Measurements from ENCODE around the gene EGFL7. TPM values are rescaled to one million over a fixed set of nuclear protein-coding genes. Genes with fewer than 3 reads are reported as not detected.

The EGFL7 gene
- total and polyA plus RNA-seq, 2 donors (not counting 1 experiment from before 2014, with no cell fraction given) = 4.2 to 7.9 TPM

GRCh38 chr9:136711751-136712689, 49.3 kb downstream of the EGFL7 start, which contains the start of gene DIPK1B:
TSS of gene DIPK1B (plus strand) at chr9:136712572. CDS start at chr9:136712666, 94 bp downstream.
- Histone ChIP-seq H3K27me3 (ENCODE audit: control insufficient read depth, insufficient read depth, low read length) (peaks cover 4% of the 10 kb centered on the region), H3K27ac (ENCODE audit: insufficient read depth, low read length) (no peak within 1 kb of the TSS), H4K20me1 (ENCODE audit: control insufficient read depth, extremely low read depth, insufficient read depth, low read length) (no peaks in the 10 kb centered on the region), H3K79me2 (ENCODE audit: control insufficient read depth, insufficient read depth, low read length) (no peaks in the 10 kb centered on the region), H3K4me1 (ENCODE audit: control insufficient read depth, extremely low read depth, insufficient read depth, low read length) (no peaks in the 10 kb centered on the region), H3K36me3 (ENCODE audit: control insufficient read depth, insufficient read depth, low read length) (no peaks in the 10 kb centered on the region), H3K4me3 (replicated peaks in 1 of 4; ENCODE audit: control extremely low read depth in 1 of 4, insufficient read depth in 1 of 4, low read depth in 3 of 4, low read length in 4 of 4) (peak within 1 kb of the TSS in 2 of 4 experiments; percentile 8 to 25), H3K9ac (ENCODE audit: insufficient read depth, low read length) (no peak within 1 kb of the TSS), H3K4me2 (ENCODE audit: extremely low read depth, insufficient read depth, low read length) (peak within 1 kb of the TSS; percentile 13), H3K9me3 (ENCODE audit: control insufficient read depth, insufficient read depth, low read depth, low read length) (no peaks in the 10 kb centered on the region), H2AFZ (ENCODE audit: low read length) (no peak within 1 kb of the TSS)
- DNase-seq (ENCODE audit: low read depth in 2 of 2) = no peak
- no peak for TF ChIP-seq CTCF (conservative IDR thresholded peaks at IDR 0.05 in 1 of 2, IDR thresholded peaks at IDR 0.05 in 1 of 2; ENCODE audit: low read depth in 1 of 2, low read length in 2 of 2)
- peak; percentile 87 for TF ChIP-seq EZH2 (IDR thresholded peaks at IDR 0.05; ENCODE audit: low read length, missing control alignments)

- no peak overlapping the region for H2AFZ ChIP-seq (ENCODE audit: low read length)
- no peaks in the 10 kb centered on the region for H4K20me1 ChIP-seq (ENCODE audit: control insufficient read depth, extremely low read depth, insufficient read depth, low read length)
- no peaks in the 10 kb centered on the region for H3K4me1 ChIP-seq (ENCODE audit: control insufficient read depth, extremely low read depth, insufficient read depth, low read length)
- H3K4me3 ChIP-seq (replicated peaks in 1 of 4; ENCODE audit: control extremely low read depth in 1 of 4, insufficient read depth in 1 of 4, low read depth in 3 of 4, low read length in 4 of 4) = peak overlapping the region in 2 of 4 experiments; percentile 8 to 25
- no peak overlapping the region for H3K4me2 ChIP-seq (ENCODE audit: extremely low read depth, insufficient read depth, low read length)
- H3K27me3 ChIP-seq (ENCODE audit: control insufficient read depth, insufficient read depth, low read length) = peaks cover 4% of the 10 kb centered on the region
- no peaks in the 10 kb centered on the region for H3K79me2 ChIP-seq (ENCODE audit: control insufficient read depth, insufficient read depth, low read length)
- no peaks in the 10 kb centered on the region for H3K9me3 ChIP-seq (ENCODE audit: control insufficient read depth, insufficient read depth, low read depth, low read length)
- TF ChIP-seq EZH2 (IDR thresholded peaks at IDR 0.05; ENCODE audit: low read length, missing control alignments) (peak; percentile 46), CTCF (conservative IDR thresholded peaks at IDR 0.05 in 1 of 2, IDR thresholded peaks at IDR 0.05 in 1 of 2; ENCODE audit: low read depth in 1 of 2, low read length in 2 of 2) (no peak)
- no peak overlapping the region for H3K9ac ChIP-seq (ENCODE audit: insufficient read depth, low read length)
- no peaks in the 10 kb centered on the region for H3K36me3 ChIP-seq (ENCODE audit: control insufficient read depth, insufficient read depth, low read length)
- H3K27ac ChIP-seq (ENCODE audit: insufficient read depth, low read length) = no peak overlapping the region
- no peak for DNase-seq (ENCODE audit: low read depth in 2 of 2)
These were observed 50.2 kb downstream of the EGFL7 start for GRCh38 chr9:136712690-136713544.

GRCh38 chr9:136713550-136713949, 50.8 kb downstream of the EGFL7 start:
- Histone ChIP-seq H3K9me3 (ENCODE audit: control insufficient read depth, insufficient read depth, low read depth, low read length) (no peaks in the 10 kb centered on the region), H4K20me1 (ENCODE audit: control insufficient read depth, extremely low read depth, insufficient read depth, low read length) (no peaks in the 10 kb centered on the region), H3K27ac (ENCODE audit: insufficient read depth, low read length) (no peak overlapping the region), H2AFZ (ENCODE audit: low read length) (no peak overlapping the region), H3K27me3 (ENCODE audit: control insufficient read depth, insufficient read depth, low read length) (peaks cover 4% of the 10 kb centered on the region), H3K4me2 (ENCODE audit: extremely low read depth, insufficient read depth, low read length) (no peak overlapping the region), H3K4me1 (ENCODE audit: control insufficient read depth, extremely low read depth, insufficient read depth, low read length) (no peaks in the 10 kb centered on the region), H3K9ac (ENCODE audit: insufficient read depth, low read length) (no peak overlapping the region), H3K36me3 (ENCODE audit: control insufficient read depth, insufficient read depth, low read length) (no peaks in the 10 kb centered on the region), H3K4me3 (replicated peaks in 1 of 4; ENCODE audit: control extremely low read depth in 1 of 4, insufficient read depth in 1 of 4, low read depth in 3 of 4, low read length in 4 of 4) (no peak overlapping the region), H3K79me2 (ENCODE audit: control insufficient read depth, insufficient read depth, low read length) (no peaks in the 10 kb centered on the region)
- TF ChIP-seq EZH2 (IDR thresholded peaks at IDR 0.05; ENCODE audit: low read length, missing control alignments) = no peak
- no peak for DNase-seq (ENCODE audit: low read depth in 2 of 2)

All from fibroblast of lung (primary cell).